HepG2 (cell line): ENCODE measurements around the gene NTN3. TPM values are rescaled to one million over a fixed set of nuclear protein-coding genes. Genes with fewer than 3 reads are reported as not detected.

Source experiments
- FOXO4 ChIP-seq: sonication (generic); formaldehyde crosslinking; conservative IDR thresholded peaks from 2 replicates; pipeline ENCODE4 v1.8.1; 2023; ENCODE audit warnings: missing genetic modification reagents
- NFIC ChIP-seq: IDR thresholded peaks from 2 replicates; pipeline ENCODE4 v1.6.1; 2012; ENCODE audit warnings: mild to moderate bottlenecking, low read length, inconsistent platforms
- NKX3-1 ChIP-seq: sonication (generic); formaldehyde crosslinking; IDR thresholded peaks from 2 replicates; pipeline ENCODE4 v1.5.0; 2020; ENCODE audit warnings: missing genetic modification reagents
- RBM22 ChIP-seq: fragments of 200-400 bp; formaldehyde crosslinking; optimal IDR thresholded peaks from 2 replicates; pipeline ENCODE3; 2017; ENCODE audit warnings: mild to moderate bottlenecking, low read length, moderate library complexity
- SALL1 ChIP-seq: sonication (generic); formaldehyde crosslinking; IDR thresholded peaks from 2 replicates; pipeline ENCODE4 v1.8.0; 2022; ENCODE audit warnings: mild to moderate bottlenecking, missing genetic modification reagents
- SNRNP70 ChIP-seq: fragments of 200-400 bp; formaldehyde crosslinking; IDR thresholded peaks from 2 replicates; pipeline ENCODE4 v1.6.1; 2017; ENCODE audit warnings: mild to moderate bottlenecking, low read depth, low read length, moderate library complexity
- TCF7 ChIP-seq: sonication (generic); IDR thresholded peaks from 2 replicates; pipeline ENCODE4 v1.6.1; 2016; ENCODE audit warnings: antibody characterized with exemption, low read depth
- UBTF ChIP-seq: sonication (generic); formaldehyde crosslinking; IDR thresholded peaks from 2 replicates; pipeline ENCODE4 v1.4.0; 2020; ENCODE audit warnings: mild to moderate bottlenecking, missing genetic modification reagents
- ZFP36L2 ChIP-seq: sonication (generic); formaldehyde crosslinking; IDR thresholded peaks from 2 replicates; pipeline ENCODE4 v1.4.0; 2020; ENCODE audit warnings: missing genetic modification reagents
- ZFP62 ChIP-seq: sonication (generic); formaldehyde crosslinking; IDR thresholded peaks from 2 replicates; pipeline ENCODE4 v1.4.0; 2020; ENCODE audit warnings: missing genetic modification reagents
- ZFX ChIP-seq: sonication (generic); formaldehyde crosslinking; IDR thresholded peaks from 2 replicates; pipeline ENCODE4 v1.4.0; 2020; ENCODE audit warnings: mild to moderate bottlenecking, low read depth, missing genetic modification reagents, moderate library complexity
- ZMYM4 ChIP-seq: sonication (generic); formaldehyde crosslinking; IDR thresholded peaks from 2 replicates; pipeline ENCODE4 v1.8.1; 2023; ENCODE audit warnings: mild to moderate bottlenecking, missing genetic modification reagents
- ZNF10 ChIP-seq: sonication (generic); formaldehyde crosslinking; IDR thresholded peaks from 2 replicates; pipeline ENCODE4 v1.4.0; 2020; ENCODE audit warnings: mild to moderate bottlenecking, low read depth, missing genetic modification reagents, borderline replicate concordance
- ZNF17 ChIP-seq: sonication (generic); formaldehyde crosslinking; IDR thresholded peaks from 2 replicates; pipeline ENCODE4 v1.5.0; 2020; ENCODE audit warnings: mild to moderate bottlenecking, missing genetic modification reagents
- ZNF276 ChIP-seq: sonication (generic); formaldehyde crosslinking; IDR thresholded peaks from 2 replicates; pipeline ENCODE4 v1.4.0; 2020; ENCODE audit warnings: mild to moderate bottlenecking, low read depth, missing genetic modification reagents
- ZNF468 ChIP-seq: sonication (generic); formaldehyde crosslinking; IDR thresholded peaks from 2 replicates; pipeline ENCODE4 v1.8.0; 2022; ENCODE audit warnings: mild to moderate bottlenecking, moderate library complexity, missing genetic modification reagents
- ZNF616 ChIP-seq: sonication (generic); formaldehyde crosslinking; IDR thresholded peaks from 2 replicates; pipeline ENCODE4 v1.5.0; 2020; ENCODE audit warnings: low read depth, mild to moderate bottlenecking, missing genetic modification reagents
- ZNF652 ChIP-seq: IDR thresholded peaks from 2 replicates; pipeline ENCODE4 v1.6.1; 2016; ENCODE audit warnings: low read depth, borderline replicate concordance
- ZNF687 ChIP-seq: sonication (generic); formaldehyde crosslinking; IDR thresholded peaks from 2 replicates; pipeline ENCODE4 v1.5.1; 2020; ENCODE audit warnings: mild to moderate bottlenecking, missing genetic modification reagents, moderate library complexity
- ZNF703 ChIP-seq: sonication (generic); formaldehyde crosslinking; IDR thresholded peaks from 2 replicates; pipeline ENCODE4 v1.5.1; 2020; ENCODE audit warnings: missing genetic modification reagents, mild to moderate bottlenecking, moderate library complexity, borderline replicate concordance
- ZZZ3 ChIP-seq: sonication (generic); formaldehyde crosslinking; IDR thresholded peaks from 2 replicates; pipeline ENCODE4 v1.4.0; 2020; ENCODE audit warnings: missing genetic modification reagents, mild to moderate bottlenecking, borderline replicate concordance
- polyA plus RNA-seq, 8 experiments: library from polyadenylated mRNA; depleted of rRNA in 3 of 8; stranded (reverse) in 7 of 8; unstranded in 1 of 8; fragments of >200 nt; fragmentation: Illumina TruSeq in 4 of 8; extraction: Trizol in 4 of 8; gene quantifications; 2 replicates each; pipeline versions ENCODE4 v1.2.1 to v1.2.3, GENCODE V29; 2011 to 2016; ENCODE audit warnings: low read depth in 4 of 8, missing spikeins in 1 of 8, mixed read lengths in 1 of 8; ENCODE audit not compliant: insufficient read depth in 1 of 8
- total RNA-seq, 5 experiments: library from RNA; depleted of rRNA; stranded (reverse); fragments of >200 nt; fragmentation: Illumina TruSeq; extraction: Trizol; gene quantifications; 2 replicates each; pipeline ENCODE4 v1.2.3, GENCODE V29; 2016; ENCODE audit warnings: low read depth in 1 of 5

Gene NTN3
- total and polyA plus RNA-seq, 2 of the 13 experiments (the other 11 are each of a cell fraction or from before 2014, with no cell fraction given): 0.09 to 0.20 TPM

- TF ChIP-seq ZNF703 (CRISPR knock-in tag) (no peak), FOXO4 (CRISPR knock-in tag) (no peak), ZFX (CRISPR knock-in tag) (0 out of 2 replicates have a peak, but pooled peaks have one; percentile 49), ZNF17 (no peak), ZZZ3 (CRISPR knock-in tag) (no peak), TCF7 (no peak), ZFP62 (no peak), UBTF (CRISPR knock-in tag) (peak; percentile 9; the same call in 1 of the 2 replicates), ZNF616 (CRISPR knock-in tag) (no peak), NFIC (peak; percentile 77; the same call in 1 of the 2 replicates), ZNF276 (CRISPR knock-in tag) (no peak), ZNF468 (CRISPR knock-in tag) (no peak), RBM22 (peak; percentile 91), SALL1 (CRISPR knock-in tag) (peak; percentile 67), ZMYM4 (CRISPR knock-in tag) (no peak), ZNF10 (CRISPR knock-in tag) (no peak), NKX3-1 (CRISPR knock-in tag) (0 out of 2 replicates have a peak, but pooled peaks have one; percentile 23), ZNF687 (CRISPR knock-in tag) (no peak), SNRNP70 (no peak), ZFP36L2 (CRISPR knock-in tag) (no peak), ZNF652 (CRISPR knock-in tag) (no peak)
Measured at GRCh38 chr16:2520097-2520783, 49.1 kb downstream of the NTN3 start, which contains the start of gene AMDHD2 (continued).
